ENCODE data around the gene PSMD6. TPM values are rescaled to one million over a fixed set of nuclear protein-coding genes. Genes with fewer than 3 reads are reported as not detected.

Gene PSMD6
- total RNA-seq, 1 donor from 2014 or later: 97.6 TPM

DNA sequence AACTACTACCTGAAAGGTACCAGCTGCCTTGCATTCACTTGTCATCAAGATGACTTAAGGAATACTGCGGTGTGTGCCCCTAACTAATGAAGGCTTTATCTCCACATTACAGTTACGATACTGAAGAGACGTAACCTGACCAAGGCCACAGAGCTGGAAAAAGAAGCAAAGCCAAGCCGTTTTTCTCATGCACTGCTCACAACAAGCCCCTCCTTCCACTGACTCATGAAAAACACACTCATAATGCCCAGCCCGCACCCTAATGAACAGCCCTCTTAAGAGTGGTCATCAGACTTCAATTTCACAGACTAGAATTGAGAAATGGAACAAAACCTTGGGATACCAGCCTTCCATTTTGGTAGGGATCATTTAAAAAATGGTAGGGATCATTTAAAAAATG is 11.6 kb downstream of the PSMD6 start:
- intact Hi-C loops (cut with micrococcal nuclease): no loop called here

DNA sequence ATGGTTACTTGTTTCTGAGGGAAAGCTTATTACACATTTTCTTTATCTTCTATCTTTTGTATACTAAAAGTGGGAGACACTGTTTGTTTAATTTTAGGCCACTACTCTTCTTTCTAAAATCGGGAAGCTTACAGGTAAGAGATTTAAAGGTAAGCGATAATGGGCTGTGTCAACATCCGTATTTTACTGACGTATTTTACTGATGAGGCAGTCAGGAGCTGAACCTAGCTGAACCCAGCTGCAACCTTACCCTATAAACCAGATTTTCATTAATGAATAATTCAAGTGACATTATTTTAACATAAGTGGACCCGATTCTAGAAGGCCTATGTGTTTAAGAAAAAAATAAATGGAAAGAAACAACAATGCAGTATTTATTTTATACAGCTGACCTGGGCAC is 13.1 kb downstream of the PSMD6 start:
- intact Hi-C loops (cut with micrococcal nuclease): no loop called here

DNA sequence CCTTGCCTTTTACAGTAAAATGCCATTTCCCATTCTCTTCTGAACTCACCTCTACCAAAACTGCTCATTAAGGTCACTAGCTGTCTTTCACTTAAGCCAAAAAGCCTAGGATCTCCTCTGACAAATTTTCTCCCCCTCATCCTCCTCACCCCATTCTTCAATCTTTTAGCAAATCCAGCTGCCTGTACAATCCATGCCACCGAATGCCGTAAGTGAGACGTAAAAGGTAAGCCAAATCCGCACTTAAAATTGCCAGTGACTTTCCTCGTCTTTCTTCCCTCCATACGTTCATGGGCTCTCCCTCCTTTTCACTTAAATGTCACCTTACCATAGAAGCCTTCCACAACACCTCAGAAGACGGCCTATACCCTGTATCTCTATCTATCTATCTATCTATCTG is 13.8 kb downstream of the PSMD6 start:
- intact Hi-C loops (cut with micrococcal nuclease): no loop called here

- intact Hi-C loops (cut with micrococcal nuclease): no loop called here
These were observed 14.6 kb downstream of the PSMD6 start for GRCh38 chr3:64008487-64009351.

DNA sequence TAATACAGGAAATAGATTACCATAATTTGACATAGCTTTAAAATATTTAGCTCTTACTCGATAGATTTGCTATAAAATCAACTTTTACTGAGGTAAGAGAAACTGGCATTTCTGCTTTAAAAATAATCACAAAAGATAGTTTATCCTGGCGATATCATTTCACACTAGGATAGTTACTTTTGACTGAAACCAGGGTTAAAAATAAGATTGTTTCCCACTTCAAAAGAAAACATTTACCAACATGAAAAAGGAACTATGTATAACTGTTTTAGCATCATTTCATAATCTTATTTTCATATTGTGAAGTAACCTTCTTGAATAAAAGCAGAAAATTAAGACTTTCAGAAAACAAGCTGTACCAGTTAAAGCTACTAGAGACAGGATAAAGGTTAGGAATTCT is 15.3 kb downstream of the PSMD6 start:
- intact Hi-C loops (cut with micrococcal nuclease): no loop called here

- intact Hi-C loops (cut with micrococcal nuclease): no loop called here
These were observed 19.7 kb downstream of the PSMD6 start for GRCh38 chr3:64003589-64003988.

- intact Hi-C loops (cut with micrococcal nuclease): no loop called here
These were observed 21.1 kb downstream of the PSMD6 start for GRCh38 chr3:64002233-64002632.

DNA sequence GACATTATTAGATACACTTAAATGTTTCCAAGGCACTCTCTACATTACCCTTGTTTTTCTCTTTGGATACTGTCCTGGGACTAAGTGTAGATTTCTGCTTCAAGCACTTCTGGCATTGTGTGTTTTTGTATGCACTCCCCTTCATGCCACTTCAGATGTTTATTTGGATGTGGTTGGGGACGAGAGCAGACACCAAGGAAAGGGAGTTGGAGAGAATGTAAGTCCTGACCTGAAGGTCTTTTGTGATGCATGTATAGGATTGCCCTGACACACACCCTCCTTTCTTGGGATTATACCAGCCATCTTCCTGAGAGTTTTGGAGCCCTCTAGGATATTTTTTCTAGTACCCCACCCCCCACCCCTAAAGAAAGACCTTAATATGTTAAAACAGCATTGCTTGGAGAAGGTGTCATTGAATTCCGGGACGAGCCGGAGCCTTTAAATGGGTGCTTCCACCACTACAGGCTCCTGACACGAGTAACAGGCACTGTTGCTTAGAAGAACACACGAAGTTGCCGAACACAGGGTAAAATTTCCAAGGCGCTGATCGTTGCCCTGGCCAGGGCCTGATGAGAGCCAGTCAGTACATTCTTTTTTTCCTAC is 22.7 kb downstream of the PSMD6 start:
- intact Hi-C loops (cut with micrococcal nuclease): no loop called here

DNA sequence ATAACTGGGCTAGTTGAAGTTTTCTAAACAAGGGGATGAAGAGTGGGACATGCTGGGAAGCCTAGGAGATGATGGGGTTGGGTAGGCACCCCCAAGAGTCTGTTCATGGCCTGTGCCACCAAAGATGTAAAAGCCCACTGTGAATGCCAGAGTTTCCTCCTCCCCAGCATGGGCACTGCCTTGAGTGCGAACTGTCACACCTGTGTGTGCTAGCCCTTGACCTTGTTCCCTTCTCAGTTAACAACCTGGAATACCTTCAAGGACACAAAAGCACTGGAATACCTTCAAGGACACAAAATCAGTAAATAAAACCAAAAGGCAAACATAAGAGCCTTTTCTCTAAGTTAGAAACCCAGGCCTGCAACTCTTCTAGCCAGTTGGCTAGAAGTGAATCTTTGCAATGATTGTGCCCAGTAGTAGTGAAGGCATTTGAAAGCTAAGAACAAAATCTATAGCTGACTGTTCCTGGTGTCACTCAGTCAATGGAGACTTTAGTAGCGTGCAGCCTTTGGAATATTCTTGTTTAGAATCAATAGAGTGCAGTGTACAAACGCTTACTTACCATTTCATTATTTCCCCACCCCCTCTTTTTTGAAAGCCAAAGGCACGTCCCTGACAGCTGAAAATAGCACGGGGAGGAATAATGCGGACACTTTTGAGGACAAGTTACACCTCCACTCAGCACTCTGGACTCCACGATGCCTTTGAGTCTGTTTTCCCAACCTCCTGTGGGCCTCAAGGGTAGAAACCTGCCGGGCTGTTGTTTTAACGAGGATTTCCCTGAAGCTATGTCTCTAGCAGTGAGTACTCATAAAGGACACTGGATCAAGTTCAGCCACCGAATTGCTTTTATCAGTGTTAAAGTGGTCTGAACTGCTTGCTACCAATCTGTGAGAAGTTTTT is 24.2 kb downstream of the PSMD6 start:
- intact Hi-C loops (cut with micrococcal nuclease): loop anchor here (10.0 kb wide), 1 partner anchor 644 kb away; no protein-coding TSS in a partner anchor

- intact Hi-C loops (cut with micrococcal nuclease): loop anchor here (10.0 kb wide), 1 partner anchor 640 kb away; no protein-coding TSS in a partner anchor
These were observed 28.2 kb downstream of the PSMD6 start for GRCh38 chr3:63995086-63995485.

DNA sequence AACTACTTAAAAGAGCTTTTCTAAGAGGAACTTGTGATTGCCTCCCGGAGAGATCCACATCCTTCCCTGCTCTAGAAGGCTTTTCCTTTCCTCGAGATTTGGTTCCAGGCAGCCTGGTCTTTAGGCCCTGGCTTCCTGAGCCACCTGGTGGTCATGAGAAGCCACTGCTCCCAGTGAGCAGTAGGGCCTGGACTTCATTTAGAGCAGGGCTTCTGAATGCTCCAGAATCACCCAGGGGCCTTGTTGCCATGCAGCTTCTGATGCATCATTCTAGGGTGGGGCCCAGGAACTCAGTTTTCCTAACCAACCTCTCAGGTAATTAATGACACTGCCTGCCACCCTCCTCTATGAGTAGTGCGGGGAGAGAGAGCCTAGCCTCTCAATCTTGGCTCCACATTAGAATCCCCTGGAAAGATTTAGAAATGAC is 29.6 kb downstream of the PSMD6 start:
- intact Hi-C loops (cut with micrococcal nuclease): loop anchor here (1.0 to 10.0 kb wide), 7 partner anchors 14 to 639 kb away; no protein-coding TSS in a partner anchor

GRCh38 chr3:63992516-63993209 is 30.6 kb downstream of the PSMD6 start:
- intact Hi-C loops (cut with micrococcal nuclease): loop anchor here (1.0 to 10.0 kb wide), 7 partner anchors 13 to 638 kb away; no protein-coding TSS in a partner anchor

- intact Hi-C loops (cut with micrococcal nuclease): loop anchor here (2.0 to 10.0 kb wide), 2 partner anchors 29 to 637 kb away; no protein-coding TSS in a partner anchor
These were observed 31.6 kb downstream of the PSMD6 start for GRCh38 chr3:63991666-63992065.

- intact Hi-C loops (cut with micrococcal nuclease): loop anchor here (10.0 kb wide), 1 partner anchor 636 kb away; no protein-coding TSS in a partner anchor
These were observed 32.6 kb downstream of the PSMD6 start for GRCh38 chr3:63990733-63991132.

GRCh38 chr3:63990204-63990603 is 33.1 kb downstream of the PSMD6 start:
- intact Hi-C loops (cut with micrococcal nuclease): loop anchor here (10.0 kb wide), 1 partner anchor 635 kb away; no protein-coding TSS in a partner anchor

DNA sequence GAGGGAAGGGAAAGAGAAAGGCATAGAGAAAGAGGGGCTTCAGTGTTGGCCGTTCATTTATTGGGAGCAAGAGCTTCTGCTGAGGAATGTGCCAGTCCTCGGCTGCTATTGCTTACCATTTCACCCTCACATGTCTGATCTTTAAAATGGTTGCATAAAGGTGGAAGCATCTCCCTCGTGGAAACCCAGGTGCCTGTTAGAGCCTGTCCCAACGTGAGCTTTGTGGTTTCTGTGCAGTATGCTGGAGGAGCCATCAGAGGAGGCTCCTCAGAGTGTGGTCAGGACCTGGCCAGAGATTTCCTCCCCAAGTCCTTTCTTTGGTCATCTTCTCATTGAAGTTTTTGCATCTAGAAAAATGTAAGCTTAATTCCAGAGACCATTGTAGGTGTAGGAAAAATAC is 34.4 kb downstream of the PSMD6 start:
- intact Hi-C loops (cut with micrococcal nuclease): no loop called here

GRCh38 chr3:63986831-63987230 is 36.5 kb downstream of the PSMD6 start:
- intact Hi-C loops (cut with micrococcal nuclease): no loop called here

DNA sequence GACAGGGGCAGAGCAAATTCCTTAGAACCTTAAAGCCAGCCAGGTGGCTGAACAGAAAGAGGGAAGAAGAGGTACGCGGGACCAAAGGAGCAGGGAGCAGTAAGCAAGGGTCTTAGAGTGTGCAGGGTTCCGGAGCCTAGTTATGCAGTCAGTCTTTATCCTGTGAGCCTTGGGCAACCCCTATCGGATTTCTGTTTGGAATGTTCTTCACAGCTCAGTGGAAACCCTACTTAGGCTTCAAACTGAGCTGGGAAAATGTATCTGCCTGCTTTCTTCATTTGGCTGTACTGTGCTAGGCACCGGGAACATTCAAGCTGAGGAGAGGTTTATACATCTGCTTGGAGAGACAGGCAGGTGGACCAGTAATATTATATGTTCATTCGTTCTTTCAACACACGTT is 37.1 kb downstream of the PSMD6 start:
- intact Hi-C loops (cut with micrococcal nuclease): no loop called here

DNA sequence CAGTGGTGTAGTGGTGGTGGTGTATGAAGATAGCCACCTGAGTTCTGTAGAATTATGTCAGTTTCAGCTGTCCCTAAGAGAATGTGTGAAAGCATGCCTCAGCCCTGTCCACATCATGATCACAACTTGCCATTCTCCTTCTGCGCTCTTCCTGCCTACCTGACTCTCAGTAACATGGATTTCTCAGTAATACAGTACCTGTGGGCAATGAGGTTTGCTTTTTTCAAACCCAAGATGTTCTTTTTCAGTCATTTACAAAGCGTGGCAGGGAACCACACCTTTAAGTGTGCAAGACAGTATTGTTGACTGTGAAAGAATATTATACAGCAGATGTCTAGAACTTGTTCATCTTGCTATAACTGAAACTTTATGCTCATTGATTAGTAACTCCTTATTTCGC is 38.9 kb downstream of the PSMD6 start:
- intact Hi-C loops (cut with micrococcal nuclease): no loop called here

GRCh38 chr3:63981980-63982379 is 41.3 kb downstream of the PSMD6 start:
- intact Hi-C loops (cut with micrococcal nuclease): no loop called here
